ENCODE data around the gene LINGO3.

Gene LINGO3

GRCh38 chr19:2325281-2326046 lies 17.5 kb upstream of the LINGO3 start:
- no peak for DNase-seq

- DNase-seq: no peak
Measured at GRCh38 chr19:2324220-2324948, 16.4 kb upstream of the LINGO3 start.

DNA sequence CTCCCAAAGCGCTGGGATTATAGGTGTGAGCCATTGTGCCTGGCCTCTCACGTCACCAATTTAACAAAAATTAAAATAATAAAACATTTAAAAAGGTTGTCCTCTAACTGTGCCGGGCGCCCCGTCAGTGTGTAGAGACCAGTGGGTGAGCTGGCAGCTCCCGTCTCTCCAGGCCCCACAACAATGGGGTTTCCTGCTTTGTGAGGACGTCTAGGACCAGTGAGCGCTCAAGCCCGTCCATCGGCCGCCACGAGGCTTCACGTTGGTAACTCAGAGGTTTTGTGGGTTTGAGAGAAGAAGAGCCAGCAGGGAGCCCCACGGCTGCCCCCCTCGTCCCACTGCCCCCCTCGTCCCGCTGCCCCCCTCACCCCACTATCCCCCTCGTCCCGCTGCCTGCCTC lies 15.8 kb upstream of the LINGO3 start:
- no peak for DNase-seq

GRCh38 chr19:2321565-2322283 lies 13.8 kb upstream of the LINGO3 start:
- DNase-seq: no peak

- no peak for DNase-seq
Measured at GRCh38 chr19:2320939-2321338, 13.0 kb upstream of the LINGO3 start.

- DNase-seq: no peak
Measured at GRCh38 chr19:2320049-2320448, 12.1 kb upstream of the LINGO3 start.

DNA sequence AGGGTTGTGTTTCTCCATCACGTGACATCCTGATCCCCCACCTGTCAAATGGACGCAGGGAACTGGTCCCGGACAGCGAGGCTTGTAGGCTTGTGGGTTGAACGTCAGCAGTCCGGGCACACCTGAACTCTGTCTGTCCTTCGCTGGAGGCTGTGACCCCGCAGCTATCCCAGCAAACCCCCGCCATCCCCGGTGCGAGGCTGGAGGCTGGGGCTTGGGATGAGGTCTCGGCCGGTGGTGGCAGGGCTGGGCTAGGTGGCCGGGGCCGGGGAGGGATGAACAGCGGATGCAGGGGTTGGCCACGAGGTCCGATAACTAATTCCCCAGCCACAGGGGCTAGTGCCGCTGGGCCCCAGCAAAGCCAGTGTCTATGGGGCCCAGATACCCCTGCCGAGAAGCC lies 11.6 kb upstream of the LINGO3 start:
- DNase-seq: no peak

GRCh38 chr19:2318923-2319322 lies 11.0 kb upstream of the LINGO3 start:
- no peak for DNase-seq

- no peak for DNase-seq
Measured at GRCh38 chr19:2317756-2318155, 9.8 kb upstream of the LINGO3 start.

- no peak for DNase-seq
Measured at GRCh38 chr19:2317300-2317699, 9.3 kb upstream of the LINGO3 start.

- peak; percentile 82 for DNase-seq
Measured at GRCh38 chr19:2315818-2316353, 7.9 kb upstream of the LINGO3 start.

GRCh38 chr19:2315121-2315817 lies 7.3 kb upstream of the LINGO3 start:
- DNase-seq: no peak

- DNase-seq: no peak
Measured at GRCh38 chr19:2312820-2313501, 5.0 kb upstream of the LINGO3 start.

- no peak for DNase-seq
Measured at GRCh38 chr19:2311093-2311492, 3.1 kb upstream of the LINGO3 start.

DNA sequence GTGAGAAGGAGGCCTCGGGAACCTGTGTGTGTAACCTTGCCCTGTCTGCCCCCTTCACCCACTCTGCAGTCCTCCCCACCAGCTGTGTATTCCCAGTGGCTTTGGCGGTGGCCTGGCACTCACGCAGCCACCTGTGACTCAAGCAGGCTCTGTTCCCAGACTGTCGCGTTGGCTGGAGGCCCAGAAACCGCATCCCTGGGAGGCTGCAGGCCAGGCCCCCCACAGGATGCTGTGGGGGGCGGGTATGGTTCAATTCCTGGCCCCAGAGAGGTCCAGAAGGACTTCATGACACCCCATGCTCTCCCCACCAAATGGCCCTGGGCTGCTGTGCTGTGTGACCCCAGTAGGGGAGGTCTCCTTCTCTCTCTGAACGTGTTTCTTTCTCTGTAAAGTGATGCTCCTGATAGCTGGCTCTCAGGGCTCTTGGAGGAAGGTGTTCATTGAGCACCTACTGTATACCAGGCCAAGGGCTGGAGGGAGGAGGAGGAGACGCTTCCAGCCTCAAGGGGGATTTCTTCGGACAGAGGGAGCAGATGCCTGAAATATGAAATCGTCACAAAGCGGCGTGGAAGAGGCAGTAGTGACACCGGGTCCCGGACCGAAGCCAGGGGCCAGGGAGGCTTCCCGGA lies 1.9 kb upstream of the LINGO3 start:
- no peak for DNase-seq

DNA sequence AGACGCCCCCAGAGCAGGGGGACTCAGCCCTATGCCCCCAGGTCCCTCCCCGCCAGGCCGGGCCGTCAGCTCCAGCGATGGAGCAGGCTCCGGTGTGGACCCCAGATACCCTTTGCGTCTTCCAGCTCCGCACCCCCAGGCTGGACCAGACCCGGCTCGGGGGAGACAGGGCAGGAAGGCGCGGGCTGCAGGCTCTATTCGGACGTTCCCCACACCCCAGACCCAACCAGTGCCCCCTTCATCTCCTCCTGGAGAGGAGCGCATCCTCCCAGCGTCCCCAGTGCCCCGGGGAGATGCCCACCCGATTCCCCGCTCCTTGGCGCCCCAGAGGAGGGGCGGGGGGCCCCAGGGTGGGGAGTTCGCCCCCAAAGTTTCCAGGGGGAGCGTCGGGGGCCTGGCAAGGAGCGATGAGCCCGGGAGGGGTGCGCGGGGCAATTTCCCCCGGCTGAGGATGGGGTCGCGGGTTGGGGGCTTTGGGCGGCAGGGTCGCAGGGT lies 389 bp downstream of the LINGO3 start:
- DNase-seq: no peak

- DNase-seq: no peak
Measured at GRCh38 chr19:2306971-2307370, 983 bp downstream of the LINGO3 start.

GRCh38 chr19:2306281-2306806 lies 1.6 kb downstream of the LINGO3 start:
- no peak for DNase-seq

GRCh38 chr19:2305452-2306280 lies 2.3 kb downstream of the LINGO3 start:
- DNase-seq: no peak

DNA sequence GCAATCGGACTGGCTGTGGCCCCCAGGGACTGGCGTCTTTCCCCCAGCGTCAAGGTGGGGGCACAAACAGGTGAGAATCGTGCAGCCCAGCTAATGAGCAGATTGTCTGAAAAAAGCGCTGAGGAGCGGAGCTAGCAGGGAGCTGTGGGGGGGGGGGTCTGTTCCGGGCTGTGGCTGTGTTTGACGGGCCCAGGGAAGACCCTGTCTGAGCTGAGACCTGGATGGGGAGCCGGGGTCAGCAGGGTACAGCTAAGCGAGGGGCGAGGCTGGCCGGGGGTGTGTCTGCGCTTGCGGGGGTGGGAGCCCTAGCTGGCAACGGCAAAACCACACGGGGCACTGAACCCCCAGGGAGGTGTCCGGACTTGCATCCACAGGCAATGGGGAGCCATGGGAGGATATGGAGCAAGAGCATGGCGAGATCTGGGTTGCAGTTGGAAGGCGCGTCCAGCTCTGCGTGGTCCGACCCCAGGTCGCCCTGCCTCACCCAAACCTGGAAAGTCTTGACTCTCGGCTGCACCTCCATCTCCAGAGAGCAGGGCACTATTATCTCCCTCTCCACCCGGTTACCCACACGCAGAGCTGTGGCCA lies 4.6 kb downstream of the LINGO3 start:
- DNase-seq: no peak

Measured in islet precursor cell (in vitro differentiated cells).